ENCODE results near the gene FIGLA. TPM values are rescaled to one million over a fixed set of nuclear protein-coding genes. Genes with fewer than 3 reads are reported as not detected.

Gene FIGLA
- total and polyA plus RNA-seq, 2 experiments from 2014 or later: not detected

DNA sequence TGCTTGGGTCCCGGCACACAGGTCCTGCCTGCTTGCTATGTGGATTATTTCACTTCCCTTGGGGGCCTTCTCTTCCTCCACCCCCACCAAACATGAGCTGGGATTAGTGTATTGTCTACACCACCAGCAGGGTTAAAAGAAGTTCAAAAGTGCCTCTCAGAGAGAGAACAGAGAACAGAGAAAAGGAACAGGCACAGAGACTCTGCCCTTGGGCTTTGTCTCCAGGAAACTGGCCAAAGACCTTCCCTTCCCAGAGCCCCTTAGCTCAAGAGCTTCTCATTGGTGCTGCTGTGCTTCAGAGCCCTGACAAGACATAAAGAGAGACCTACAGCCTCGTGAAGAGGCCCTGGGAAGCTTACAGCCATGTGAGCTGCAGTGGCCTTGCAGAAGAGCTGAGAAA, 7.1 kb upstream of the FIGLA start:
- Histone ChIP-seq H3K4me2 (no peak overlapping the region), H3K4me3 (no peak overlapping the region), H3K27me3 (ENCODE audit: insufficient read depth) (peaks cover 51% of the 10 kb centered on the region), H3K79me2 (replicated peaks; ENCODE audit: insufficient read depth) (no peaks in the 10 kb centered on the region), H3F3A (replicated peaks; ENCODE audit: low read depth) (no peaks in the 10 kb centered on the region), H3K27ac (ENCODE audit: low read depth) (no peak overlapping the region), H2AFZ (no peak overlapping the region), H3K36me3 (ENCODE audit: insufficient read depth) (no peaks in the 10 kb centered on the region), H4K20me1 (replicated peaks; ENCODE audit: insufficient read depth) (0 out of 2 replicates have a peak, but pooled peaks cover 3% of the 10 kb centered on the region), H3K9me2 (ENCODE audit: insufficient read depth) (no peaks in the 10 kb centered on the region), H3K4me1 (ENCODE audit: insufficient read depth) (peaks cover 3% of the 10 kb centered on the region; the same call in 1 of the 2 replicates)
- TF ChIP-seq STAT1 (IDR thresholded peaks at IDR 0.05; ENCODE audit: unreplicated experiment) (no peak), ETS1 (IDR thresholded peaks at IDR 0.05) (no peak), ZNF462 (CRISPR knock-in tag; IDR thresholded peaks at IDR 0.05) (no peak), REST (IDR thresholded peaks at IDR 0.05; ENCODE audit: unreplicated experiment) (no peak), POLR2AphosphoS5 (IDR thresholded peaks at IDR 0.05; ENCODE audit: low read depth) (no peak), EZH2phosphoT487 (IDR thresholded peaks at IDR 0.05; ENCODE audit: unreplicated experiment) (no peak), NANOG (IDR thresholded peaks at IDR 0.05; ENCODE audit: borderline replicate concordance) (no peak), ZNF114 (CRISPR knock-in tag; IDR thresholded peaks at IDR 0.05) (no peak), CTCF (conservative IDR thresholded peaks at IDR 0.05; ENCODE audit: low read depth in 2 of 2) (no peak), CREB1 (CRISPR knock-in tag; IDR thresholded peaks at IDR 0.05; ENCODE audit: low read depth) (no peak), ZNF331 (CRISPR knock-in tag; IDR thresholded peaks at IDR 0.05; ENCODE audit: low read depth) (no peak), EZH2 (IDR thresholded peaks at IDR 0.05; ENCODE audit: low read depth, unreplicated experiment) (no peak), JUNB (IDR thresholded peaks at IDR 0.05; ENCODE audit: unreplicated experiment) (no peak)
- H3K36me3 Mint-ChIP-seq (ENCODE audit: low read depth): peaks cover 7% of the 10 kb centered on the region
- H3K27me3 Mint-ChIP-seq (ENCODE audit: insufficient read depth, low read depth, poor library complexity): peaks cover 18% of the 10 kb centered on the region
- H3K9me3 Mint-ChIP-seq: peaks cover 19% of the 10 kb centered on the region
- H3K4me3 Mint-ChIP-seq: no peak overlapping the region
- no peak for ATAC-seq
- no peak overlapping the region for H3K27ac Mint-ChIP-seq
- no peak for DNase-seq (ENCODE audit: low spot score)
- H3K4me1 Mint-ChIP-seq: peaks cover 12% of the 10 kb centered on the region

Measured in GM23338 (cell line).